Activated T-cell treated with anti-CD3 and anti-CD28 coated beads for 4 hours (primary cell): ENCODE results near the gene TEX9.

Source experiments
- DNase-seq: peaks from one replicate; pipeline ENCODE4 v3.0.0-alpha.2; 2020

Gene TEX9

DNA sequence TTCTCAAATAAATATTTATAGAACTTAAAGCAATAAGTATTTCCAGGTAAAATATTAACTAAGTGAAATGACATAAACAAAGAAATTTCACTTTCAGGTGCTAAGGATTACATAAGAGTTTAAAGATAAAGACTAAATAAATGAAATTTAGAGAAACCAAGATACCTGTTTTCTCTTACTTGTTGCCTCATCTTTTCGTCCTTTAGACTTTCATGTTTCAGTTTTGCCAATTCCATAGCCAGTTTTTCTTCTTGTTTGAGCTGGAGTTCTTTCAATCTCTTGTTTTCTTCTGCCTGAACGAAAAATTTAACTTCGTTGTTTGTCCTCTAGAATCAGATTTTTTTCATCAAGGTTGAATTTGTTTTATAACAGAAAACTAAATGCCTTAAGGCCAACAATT is 91.0 kb downstream of the TEX9 start:
- no peak for DNase-seq

DNA sequence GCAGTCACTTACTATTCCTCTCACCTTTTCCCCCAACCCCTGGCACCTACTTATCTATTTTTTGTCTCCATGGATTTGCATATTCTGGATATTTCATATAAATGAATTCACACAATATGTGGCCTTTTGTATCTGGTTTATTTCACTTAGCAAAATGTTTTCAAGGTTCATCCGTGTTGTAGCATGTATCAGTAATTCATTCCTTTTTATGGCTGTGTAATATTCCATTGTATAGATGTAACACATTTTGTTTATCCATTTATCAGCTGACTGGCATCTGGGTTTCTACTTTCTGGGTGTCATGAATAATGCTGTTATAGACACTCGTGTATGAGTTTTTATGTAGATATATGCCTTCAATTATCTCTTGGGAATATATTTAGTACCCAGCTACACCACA is 93.9 kb downstream of the TEX9 start:
- no peak for DNase-seq

DNA sequence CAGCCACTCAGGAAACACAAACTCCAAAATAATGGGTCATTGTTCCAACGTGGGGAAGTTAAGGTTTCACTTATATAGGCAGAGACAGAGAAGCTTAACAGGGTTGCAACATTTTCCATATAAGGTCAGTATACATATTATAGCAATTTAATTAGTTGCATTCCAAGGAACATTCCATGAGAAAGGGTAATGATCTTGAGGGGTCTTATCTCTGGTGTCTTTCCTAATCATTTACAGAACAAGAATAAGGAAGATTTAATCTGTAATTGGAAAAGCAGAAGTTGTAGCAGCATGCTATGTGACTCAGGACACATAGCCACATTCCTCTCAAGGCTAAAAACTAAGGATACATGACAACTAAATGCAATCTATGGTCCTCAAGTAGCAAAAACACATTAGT is 94.8 kb downstream of the TEX9 start:
- DNase-seq, result no peak

DNA sequence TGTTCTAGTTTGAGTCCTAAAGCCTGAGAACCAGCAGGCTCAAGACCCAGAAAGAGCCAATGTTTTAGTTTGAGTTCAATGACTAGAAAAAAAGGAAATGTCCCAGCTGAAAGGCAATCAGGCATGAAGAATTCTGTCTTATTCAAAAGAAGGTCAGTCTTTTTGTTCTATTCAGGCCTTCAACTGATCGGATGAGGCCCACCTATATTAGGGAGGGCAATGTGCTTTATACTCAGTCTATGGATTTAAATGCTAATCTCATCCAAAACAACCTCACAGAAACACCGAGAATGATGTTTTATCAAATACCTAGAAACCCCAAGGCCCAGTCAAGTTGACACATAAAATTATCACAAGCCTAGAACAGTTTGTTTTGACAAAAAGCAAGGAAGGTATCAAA is 95.7 kb downstream of the TEX9 start:
- no peak for DNase-seq

DNA sequence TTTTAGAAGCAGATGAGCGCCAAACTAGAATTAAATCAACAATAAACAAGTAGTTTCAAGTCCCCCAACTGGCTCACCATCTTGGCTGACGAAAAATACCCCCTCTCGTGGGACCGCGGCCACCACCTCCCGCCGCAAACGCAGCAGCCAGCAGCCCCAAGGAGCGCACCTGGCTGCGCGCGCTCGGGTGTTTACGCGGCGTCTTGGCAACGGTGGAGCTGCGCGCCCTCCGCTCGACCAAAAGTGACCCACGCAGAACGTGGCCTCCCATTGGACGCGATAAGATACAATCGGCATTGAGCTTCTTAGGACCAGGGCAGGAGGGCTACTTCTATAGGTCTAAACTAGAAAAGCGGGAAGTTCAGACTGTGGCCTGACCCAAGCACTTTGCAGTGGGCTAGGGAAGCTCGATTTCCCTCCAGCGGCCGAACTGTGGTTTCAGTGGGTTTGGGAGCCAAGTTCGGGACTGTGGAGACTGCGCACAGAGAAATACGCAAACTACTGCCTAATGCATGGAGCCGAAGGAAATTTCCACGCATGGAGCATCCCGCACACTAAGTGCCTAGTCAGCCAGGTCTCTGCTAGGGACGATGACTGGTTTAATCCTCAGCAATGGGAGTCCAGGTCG is 99.8 kb downstream of the TEX9 start, which contains the start of gene MNS1:
Gene MNS1, minus strand, starts transcription at position 245 of the 628 bp plus-strand sequence. Its CDS starts 165 bp downstream, at position 80.
- peak; percentile 11 for DNase-seq

DNA sequence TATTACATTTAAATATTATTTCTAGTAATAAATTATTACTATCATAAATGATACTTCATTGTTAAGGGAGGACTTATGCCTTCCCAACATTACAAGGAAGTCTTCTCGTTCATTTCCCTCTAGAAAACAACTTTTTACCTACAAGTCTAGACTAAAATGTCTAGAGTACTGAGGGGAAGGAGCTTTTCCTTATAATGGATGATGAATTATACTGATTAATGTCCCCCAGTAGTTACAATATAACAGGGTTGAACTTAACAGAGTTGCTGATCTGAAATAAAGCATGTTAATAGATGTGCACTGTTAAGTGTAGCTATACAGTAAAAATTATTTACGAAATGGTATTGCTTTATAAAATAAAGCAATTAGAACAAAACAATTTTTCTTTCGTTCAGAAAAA is 102.4 kb downstream of the TEX9 start:
- no peak for DNase-seq

DNA sequence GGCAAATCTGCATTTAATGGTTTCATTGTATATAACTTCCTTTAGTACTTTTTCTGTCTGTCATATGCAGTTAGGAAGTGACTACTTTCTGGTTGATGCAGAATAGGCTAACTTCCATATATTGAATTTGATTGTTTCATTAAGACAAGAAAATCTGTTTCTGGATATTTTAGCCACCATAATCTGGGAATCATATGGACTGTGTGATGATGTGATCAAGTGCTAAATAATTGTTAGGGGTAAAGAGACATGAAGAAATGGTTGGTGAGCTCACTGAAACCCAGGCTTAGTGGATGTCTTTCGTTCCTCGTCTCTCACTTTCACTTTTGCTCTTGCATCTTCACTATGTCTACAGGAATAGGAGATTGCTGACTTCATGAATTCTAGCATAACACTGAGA is 103.2 kb downstream of the TEX9 start:
- no peak for DNase-seq

DNA sequence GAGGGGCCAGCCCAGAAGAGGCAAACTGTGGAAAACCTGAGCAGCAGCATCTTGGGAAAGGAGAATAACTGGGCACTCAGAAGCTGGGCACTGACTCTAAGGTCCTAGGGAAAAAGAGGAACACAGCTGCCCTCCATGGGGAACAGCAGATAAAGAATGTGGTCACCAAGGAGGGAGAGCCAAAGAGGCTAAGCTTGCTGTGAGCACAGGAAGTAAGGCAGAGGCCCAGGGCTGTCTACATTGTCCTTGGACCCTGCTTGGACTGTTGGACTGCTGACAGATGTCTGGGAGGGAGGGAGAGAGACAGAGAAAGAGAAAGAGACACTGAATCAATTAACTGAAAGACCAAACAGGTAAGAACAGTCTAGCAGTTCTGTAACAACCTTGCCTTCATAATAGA is 104.3 kb downstream of the TEX9 start:
- DNase-seq, result no peak

DNA sequence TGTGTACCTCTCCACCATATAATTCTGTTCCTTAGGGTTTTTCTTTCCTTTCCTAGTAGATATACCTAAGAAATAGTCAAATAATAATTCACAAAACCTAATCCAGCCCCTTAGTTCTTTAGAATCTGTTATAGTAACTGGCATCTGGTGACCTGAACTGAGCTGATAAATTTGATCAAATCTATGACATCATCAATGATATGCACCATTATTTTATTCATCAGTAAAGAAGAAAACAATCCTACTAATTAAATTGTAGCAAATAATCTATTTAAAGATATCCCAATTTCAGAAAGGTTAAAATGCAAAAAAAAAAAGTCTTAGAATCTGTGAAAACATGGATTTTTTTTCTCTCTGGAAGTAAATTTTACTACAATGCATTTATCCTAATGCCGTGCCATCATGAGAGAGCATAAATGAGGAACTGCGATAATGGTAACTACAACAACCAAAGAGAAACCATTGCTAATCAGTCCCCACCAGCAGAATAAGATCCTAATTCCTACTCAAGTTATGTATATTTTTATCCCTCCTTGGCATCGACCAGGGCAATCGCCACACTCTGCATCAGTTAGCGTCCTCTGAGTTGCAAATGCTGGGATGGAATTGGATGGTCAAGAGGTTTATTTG is 106.3 kb downstream of the TEX9 start:
- DNase-seq, result no peak

DNA sequence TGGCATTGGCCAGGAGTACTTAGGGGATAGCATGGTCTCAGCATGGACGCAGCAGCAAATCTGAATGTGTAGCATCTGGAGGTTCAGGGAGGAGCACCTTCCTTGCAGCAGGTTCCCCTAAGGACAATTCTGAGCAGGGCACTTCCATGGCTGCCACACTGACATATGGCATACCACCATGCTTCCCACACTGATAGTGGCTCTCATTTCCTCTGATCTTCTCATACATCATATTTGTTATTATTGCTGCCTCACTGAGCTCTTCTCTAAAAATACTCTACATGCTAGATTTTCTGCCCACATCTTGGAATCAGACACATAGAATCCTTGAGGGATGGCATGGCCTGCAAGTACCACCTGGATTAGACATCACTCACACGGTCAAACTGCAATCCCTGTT is 107.1 kb downstream of the TEX9 start:
- DNase-seq, result no peak

DNA sequence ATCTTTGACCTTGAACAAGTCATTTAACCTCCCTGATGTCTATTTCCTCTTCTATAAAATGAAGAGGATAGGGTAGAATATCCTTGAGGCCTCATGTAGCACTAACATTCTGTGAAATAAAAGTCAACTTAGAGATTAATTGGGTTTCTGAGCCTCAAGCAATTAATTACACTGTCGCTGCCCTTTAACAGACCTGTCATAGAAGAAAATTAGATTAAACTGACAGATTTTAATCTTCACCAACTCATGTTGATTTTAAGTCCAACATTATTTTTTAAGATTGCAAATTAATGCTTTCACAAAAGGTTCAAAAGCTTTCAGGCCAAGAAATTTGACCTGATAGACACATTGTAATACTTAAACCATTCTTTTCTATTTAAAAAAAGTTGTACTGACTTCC is 107.8 kb downstream of the TEX9 start:
- no peak for DNase-seq

DNA sequence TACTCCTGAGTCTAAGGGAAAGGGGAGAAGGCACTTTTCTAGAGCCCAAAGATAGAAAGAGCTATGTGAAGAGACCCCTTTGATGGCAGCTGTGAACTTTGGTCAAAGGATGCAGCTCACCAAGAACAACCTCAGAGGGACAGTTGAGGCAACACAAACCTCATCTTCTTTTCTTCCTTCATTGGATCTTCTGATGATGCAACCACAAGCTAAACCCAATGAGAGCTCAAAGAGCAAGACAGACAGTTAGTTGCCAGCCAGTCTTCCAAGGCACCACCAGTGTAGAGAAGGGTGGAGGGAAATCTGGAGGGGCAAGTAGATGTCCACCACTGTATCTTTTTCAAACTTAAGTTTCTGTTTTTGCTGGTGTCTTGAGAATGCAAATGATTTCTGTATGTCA is 110.1 kb downstream of the TEX9 start:
- DNase-seq, result no peak
